NAMALWA (cell line): ENCODE results near the gene NIPBL.
A peak's percentile ranks its signal among the peaks of the same experiment; 100 is the strongest.
"Not testable (repeated sequence)": the region's sequence is repeated elsewhere in the genome, so short reads cannot be mapped to it uniquely, and the experiment has no call there.

Experiments used
- DNase-seq: peaks from one replicate; pipeline ENCODE4 v3.0.0-alpha.2; 2015; ENCODE audit warnings: low spot score

The NIPBL gene, protein sequence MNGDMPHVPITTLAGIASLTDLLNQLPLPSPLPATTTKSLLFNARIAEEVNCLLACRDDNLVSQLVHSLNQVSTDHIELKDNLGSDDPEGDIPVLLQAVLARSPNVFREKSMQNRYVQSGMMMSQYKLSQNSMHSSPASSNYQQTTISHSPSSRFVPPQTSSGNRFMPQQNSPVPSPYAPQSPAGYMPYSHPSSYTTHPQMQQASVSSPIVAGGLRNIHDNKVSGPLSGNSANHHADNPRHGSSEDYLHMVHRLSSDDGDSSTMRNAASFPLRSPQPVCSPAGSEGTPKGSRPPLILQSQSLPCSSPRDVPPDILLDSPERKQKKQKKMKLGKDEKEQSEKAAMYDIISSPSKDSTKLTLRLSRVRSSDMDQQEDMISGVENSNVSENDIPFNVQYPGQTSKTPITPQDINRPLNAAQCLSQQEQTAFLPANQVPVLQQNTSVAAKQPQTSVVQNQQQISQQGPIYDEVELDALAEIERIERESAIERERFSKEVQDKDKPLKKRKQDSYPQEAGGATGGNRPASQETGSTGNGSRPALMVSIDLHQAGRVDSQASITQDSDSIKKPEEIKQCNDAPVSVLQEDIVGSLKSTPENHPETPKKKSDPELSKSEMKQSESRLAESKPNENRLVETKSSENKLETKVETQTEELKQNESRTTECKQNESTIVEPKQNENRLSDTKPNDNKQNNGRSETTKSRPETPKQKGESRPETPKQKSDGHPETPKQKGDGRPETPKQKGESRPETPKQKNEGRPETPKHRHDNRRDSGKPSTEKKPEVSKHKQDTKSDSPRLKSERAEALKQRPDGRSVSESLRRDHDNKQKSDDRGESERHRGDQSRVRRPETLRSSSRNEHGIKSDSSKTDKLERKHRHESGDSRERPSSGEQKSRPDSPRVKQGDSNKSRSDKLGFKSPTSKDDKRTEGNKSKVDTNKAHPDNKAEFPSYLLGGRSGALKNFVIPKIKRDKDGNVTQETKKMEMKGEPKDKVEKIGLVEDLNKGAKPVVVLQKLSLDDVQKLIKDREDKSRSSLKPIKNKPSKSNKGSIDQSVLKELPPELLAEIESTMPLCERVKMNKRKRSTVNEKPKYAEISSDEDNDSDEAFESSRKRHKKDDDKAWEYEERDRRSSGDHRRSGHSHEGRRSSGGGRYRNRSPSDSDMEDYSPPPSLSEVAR (N-terminal part only)

DNA sequence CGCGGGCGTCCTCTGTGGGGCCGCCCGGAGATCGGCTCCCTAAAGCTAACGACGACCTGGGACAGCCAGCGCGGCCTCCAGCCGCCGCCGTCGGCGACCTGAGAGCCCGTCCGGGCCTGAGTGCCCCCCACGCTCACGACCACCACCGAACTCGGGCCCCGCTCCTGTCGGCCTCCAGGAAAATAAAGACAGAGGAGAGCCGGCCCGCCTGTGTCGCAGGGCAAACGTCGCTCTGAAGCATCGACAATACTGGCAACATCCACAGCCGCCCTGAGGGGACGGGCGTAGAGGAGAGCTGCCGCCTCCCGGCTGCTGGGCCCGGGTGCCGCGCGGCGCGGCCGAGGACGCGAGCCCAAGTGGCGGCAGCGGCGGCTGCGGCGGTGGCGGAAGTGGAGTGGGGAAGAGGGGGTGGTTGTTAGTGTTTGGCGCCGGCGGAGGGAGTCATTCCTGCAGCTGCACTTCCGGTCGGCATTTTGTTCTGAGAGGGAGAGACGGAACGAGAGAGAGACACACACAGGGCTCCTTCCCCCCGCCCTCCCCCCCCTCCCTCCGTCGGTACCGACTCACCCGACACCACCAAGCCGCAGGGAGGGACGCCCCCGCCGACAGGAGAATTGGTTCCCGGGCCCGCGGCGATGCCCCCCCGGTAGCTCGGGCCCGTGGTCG lies at the start of gene NIPBL:
NIPBL (plus strand) TSS at position 471 of the 666 bp plus-strand sequence. CDS start 76,928 bp downstream, outside the sequence.
- peak; percentile 96 for DNase-seq

DNA sequence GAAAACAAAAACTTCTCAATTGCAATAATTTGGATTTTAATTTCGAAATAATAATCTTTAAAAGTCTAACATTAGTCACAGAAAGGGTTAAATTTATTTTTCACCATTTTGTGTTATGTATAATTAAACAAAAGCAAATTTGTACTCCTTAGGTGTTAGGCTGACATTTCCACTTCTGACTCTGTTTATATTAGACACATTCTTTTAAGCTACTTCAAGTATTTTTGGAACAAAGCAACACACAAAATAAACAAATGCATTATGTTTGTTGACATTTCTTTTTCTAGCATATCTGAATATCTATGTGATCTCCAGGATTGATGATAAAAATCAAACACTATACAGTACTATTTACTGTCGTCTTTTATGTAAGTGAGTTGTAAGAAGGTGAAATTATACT lies 44.3 kb upstream of the NIPBL start:
- DNase-seq: no peak

DNA sequence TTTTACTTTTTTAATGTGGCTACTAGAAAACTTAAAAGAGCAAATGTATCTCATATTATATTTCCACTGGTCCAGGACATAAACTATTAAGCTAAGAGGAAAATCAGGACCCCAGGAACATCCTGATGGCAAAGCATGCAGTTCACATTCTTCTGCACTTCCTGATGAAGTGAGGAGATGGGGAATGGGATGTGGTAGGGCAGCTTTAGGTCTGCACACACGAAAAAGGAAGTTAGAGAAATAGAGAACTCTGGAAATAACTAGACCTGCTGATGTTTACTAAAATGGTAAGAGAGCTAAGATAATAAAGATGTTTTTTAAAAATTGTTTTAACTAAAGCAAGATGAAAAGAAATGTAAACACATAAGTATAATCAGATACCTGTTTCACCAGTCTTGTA lies 39.7 kb upstream of the NIPBL start:
- DNase-seq: no peak

DNA sequence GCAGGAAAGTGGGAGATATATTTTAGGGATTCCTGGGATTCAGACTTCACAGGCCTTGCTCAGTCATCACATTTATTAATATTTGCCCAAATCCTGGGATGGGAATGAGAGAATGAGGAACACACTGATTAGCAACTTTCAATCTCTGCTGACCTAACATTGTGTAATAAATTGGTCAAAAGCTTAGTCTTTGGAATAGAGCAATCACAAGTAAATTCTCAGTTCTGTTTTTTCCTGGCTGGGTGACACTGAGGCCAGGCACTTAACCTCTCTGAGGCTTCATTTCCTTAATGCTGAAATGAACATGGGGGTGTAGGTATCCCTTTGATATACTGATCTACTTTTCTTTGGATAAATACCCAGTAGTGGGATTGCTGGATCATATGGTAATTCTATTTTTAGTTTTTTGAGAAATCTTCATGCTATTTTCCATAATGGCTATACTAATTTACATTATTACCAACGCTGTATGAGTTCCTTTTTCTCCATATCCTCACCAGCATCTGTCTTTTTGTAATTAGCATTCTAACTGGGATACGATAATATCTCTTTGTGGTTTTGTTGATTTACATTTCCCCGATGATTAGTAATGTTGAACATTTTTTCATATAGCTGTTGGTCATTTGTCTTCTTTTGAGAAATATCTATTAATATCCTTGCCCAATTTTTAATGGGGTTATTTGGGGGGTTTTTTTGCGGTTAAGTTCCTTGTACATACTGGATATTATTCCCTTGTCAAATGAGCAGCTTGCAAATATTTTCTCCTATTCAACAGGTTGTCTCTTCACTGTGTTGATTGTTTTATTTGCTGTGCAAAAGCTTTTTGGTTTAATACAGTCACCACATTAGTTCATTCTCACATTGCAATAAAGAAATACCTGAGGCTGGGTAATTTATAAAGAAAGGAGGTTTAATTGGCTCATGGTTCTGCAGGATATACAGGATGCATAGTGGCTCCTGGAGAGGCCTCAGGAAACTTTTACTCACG lies 36.8 kb upstream of the NIPBL start:
- no peak for DNase-seq

DNA sequence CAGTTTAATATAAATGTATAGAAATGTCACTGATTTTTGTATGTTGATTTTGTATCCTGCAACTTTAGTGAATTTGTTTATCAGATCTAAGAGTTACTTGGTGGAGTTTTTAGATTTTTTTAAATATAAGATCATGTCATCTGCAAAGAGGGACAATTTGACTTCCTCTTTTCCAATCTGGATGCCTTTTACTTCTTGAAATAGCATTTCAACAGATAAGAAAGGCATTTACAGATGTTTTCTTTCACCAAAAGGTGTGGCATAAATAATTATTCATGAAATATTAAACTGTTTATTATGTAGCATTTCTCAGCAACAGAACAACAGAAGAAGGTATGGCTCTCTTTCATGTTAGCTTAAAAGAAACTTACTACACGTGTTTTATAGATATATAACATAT lies 34.9 kb upstream of the NIPBL start:
- no peak for DNase-seq

DNA sequence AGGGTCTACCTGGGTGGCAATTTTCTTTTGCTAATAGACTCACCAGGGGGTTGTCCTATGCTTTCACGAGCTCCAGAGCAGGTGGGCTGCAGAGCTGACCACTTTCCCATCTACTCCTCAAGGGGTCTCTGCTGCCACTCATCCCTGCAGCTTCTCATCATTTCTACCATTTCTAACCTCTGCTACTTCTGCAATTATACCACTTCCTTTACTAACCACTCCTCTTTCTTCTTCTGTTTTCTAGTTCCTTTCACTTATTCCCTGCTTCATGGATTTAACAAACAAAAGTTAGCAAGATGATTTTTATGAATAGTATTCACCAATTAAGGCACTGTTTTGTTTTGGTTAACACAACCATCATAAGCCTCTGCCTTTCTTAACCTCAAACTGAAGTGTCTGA lies 34.5 kb upstream of the NIPBL start:
- no peak for DNase-seq

DNA sequence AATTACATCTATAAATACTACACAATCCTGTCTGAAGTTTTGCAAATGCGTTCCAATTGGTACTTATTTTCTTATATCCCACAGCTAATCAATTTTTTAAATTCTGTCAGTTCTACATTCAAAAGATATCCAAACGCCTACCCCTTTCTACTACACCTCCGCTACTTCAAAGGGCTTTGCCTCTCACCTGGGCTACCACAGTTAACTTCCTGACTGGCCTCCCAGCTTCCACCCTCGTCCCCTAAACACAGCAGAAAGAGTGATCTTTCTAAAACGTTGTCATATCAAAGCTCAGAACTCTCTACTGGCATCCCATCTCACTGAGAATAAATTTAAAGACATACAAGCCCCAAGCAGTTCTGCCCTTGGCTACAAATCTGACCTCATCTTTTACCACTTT lies 32.3 kb upstream of the NIPBL start:
- no peak for DNase-seq

DNA sequence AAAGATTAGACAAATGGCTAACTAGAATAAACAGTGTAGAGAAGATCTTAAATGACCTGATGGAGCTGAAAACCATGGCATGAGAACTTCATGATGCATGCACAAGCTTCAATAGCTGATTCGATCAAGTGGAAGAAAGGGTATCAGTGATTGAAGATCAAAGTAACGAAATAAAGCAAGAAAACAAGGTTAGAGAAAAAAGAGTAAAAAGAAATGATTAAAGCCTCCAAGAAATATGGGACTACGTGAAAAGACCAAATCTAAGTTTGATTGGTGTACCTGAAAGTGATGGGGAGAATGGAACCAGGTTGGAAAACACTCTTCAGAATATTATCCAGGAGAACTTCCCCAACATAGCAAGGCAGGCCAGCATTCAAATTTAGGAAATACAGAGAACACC lies 28.0 kb upstream of the NIPBL start:
- DNase-seq: not testable (repeated sequence)

DNA sequence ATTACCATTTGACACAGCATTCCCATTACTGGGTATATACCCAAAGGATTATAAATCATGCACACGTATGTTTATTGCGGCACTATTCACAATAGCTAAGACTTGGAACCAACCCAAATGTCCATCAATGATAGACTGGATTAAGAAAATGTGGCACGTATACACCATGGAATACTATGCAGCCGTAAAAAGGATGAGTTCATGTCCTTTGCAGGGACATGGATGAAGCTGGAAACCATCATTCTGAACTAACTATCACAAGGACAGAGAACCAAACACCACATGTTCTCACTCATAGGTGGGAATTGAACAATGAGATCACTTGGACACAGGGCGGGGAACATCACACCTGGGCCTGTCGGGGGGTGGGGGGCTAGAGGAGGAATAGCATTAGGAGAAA lies 23.7 kb upstream of the NIPBL start:
- DNase-seq: not testable (repeated sequence)

DNA sequence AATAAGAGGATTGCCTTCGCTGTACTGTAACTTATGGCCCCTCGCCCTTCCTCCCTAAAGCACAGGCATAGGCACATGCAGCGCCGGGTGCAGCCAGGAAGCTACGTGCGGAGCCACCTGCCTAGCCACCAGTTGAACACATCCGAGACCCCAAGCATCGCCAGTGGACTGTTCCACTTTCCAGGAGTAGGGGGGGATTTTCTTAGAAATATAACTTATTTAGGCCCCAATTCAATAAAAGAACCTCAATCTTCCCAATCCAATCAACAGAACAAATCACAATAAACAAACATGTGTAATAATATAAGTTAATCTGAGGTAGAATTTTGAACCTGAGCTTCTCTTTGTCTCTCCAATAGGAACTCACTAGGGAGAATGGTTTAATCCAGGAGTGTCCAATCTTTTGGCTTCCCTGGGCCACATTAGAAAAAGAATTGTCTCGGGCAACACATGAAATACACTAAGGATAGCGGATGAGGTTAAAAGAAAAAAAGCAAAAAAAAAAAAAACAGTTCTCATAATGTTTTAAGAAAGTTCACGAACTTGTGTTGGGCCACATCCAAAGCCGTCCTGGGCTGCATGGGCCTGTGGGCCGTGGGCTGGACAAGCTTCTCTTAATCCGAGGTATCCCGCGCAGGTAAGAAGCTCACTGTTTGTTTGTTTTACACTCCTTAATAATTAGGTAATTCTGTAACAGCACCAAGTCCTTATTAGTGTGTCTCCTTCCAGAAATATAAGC lies 22.0 kb upstream of the NIPBL start:
- no peak for DNase-seq

DNA sequence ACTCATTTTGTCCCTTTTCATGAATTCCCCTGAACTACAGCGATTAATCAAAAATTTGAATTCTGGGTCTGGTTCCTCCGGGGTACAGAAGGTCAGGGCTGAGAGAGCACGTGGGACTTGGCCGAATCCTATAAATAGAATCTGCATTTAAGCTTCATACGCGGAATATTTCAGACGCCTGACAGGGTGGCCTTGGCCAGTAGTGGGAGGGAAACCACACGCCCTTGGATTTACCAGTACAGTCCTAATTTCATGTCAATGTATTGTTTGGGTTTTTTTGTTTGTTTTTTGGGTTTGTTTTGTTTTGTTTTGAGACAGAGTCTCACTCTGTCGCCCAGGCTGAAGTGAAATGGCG lies 21.5 kb upstream of the NIPBL start:
- DNase-seq: no peak

DNA sequence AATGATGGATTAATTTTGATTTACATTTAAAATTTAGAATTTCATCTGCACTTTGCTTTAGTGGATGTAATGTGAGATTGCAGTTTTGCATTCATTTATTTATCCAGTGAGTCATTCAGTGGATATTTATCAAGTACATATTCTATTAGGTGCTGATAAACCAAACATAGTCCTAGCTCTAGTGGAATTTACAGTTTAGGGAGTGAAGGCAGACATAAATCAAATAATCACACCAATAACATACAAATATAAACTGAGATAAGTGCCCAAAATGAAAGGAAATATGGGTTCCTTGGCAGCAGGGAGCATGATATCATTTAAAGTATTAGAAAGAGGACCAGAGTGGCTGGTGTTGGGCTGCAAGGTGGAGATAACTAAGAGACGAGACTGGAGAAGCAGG lies 14.7 kb upstream of the NIPBL start:
- no peak for DNase-seq

DNA sequence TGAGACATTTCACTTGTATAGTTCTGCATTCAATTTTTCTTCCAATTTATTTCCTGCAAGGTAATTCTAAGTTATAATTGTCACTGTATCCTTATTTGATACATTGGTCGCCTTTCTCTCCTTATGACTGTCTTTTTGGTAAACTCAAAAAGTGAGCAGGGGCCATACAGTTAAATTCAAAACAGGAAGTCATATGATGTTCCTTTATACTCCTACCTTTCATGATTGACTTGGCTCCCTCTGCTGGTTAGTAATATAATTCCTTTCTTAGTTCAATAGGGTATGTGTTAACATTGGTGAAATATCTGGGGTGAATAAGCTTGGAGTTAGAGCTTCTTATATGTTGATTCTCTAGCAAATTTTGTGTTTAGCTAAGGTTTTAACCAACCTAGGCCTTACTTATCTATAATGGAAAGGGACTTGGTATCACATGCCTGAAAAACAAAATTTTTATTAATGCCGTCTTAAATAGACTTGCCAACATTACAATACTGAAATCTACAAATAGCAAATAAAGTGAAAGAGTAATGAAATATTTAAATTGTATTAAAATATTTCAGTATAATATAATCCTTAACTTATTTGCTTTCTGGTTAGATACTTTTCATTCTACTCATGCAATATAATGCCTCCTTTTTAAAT lies 6.0 kb upstream of the NIPBL start:
- peak; percentile 92 for DNase-seq

DNA sequence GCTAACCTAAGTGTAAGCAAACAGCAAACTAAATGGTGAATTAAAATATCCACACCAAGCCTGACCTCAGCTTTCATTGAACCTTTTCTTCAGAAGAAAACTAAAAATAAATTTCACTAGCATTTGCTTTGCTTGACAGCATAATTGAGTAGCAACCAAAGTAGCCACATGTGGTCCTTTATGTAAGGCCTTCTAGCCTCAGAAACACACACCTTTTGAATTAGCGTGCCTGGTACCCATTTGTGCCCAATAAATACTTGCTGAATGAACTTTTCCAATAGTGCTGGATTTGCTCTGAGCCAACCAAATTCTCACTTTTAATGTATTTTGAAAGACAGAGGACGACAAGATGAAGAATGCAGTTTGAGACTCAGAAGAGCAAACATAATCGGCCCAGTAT lies 2.1 kb upstream of the NIPBL start:
- peak; percentile 56 for DNase-seq

DNA sequence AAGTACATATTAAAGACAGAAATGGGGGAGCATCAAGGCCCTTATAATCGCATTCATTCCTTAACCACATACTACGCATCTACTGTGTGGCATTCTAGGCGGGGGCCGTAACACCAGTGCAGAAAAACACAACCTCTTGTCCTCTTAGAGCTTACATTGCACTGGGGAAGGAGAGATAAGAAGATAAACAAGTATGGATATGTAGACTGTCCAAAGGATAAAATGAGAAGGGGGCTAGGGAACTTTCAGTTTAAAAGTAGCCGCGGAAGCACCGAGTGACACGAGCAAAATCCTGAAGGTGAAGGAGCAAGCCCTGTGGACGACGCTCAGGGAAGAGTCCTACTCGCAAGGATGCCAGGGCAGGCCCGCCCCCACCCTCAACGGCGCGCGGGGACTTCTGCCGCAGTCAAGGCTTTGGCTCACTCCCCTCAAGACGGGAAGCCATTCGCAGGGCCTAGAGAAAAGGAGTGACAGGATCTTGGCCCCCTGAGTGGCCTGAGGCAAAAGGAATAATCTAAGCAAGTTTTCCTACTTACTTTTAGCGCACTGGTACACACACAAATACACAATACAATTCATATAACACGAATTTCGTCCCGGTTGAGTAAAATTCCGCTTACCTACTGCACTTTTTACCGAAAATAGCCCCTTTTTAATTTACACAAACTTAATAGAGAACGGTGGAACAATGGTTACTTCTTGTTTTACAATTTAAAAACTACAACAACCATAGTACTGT lies 1.3 kb upstream of the NIPBL start:
- peak; percentile 69 for DNase-seq

DNA sequence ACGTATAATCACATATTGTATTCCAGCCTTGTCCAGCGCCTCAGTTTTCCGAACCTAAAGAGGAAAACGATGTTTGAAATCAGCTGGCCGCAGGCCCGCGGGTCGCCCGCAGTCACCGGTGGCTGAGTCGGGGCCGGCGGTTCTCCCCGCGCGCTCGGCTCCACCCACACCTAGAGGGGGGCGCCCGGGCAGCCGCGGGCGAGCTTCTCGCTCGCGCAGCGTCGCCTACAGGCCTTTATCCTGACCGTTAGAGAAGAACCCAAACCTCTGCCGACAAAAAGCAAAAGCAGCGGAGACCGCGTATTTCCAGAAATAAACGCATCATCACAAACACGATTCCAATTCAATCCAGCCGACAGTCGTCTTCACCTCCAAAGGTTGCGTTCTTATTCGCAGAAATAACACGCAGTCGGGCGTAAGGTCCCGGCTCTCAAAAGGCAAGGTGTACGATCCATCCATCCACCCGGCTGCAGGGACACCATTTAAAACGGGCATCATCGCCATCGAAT lies 725 bp upstream of the NIPBL start:
- DNase-seq: peak; percentile 89

DNA sequence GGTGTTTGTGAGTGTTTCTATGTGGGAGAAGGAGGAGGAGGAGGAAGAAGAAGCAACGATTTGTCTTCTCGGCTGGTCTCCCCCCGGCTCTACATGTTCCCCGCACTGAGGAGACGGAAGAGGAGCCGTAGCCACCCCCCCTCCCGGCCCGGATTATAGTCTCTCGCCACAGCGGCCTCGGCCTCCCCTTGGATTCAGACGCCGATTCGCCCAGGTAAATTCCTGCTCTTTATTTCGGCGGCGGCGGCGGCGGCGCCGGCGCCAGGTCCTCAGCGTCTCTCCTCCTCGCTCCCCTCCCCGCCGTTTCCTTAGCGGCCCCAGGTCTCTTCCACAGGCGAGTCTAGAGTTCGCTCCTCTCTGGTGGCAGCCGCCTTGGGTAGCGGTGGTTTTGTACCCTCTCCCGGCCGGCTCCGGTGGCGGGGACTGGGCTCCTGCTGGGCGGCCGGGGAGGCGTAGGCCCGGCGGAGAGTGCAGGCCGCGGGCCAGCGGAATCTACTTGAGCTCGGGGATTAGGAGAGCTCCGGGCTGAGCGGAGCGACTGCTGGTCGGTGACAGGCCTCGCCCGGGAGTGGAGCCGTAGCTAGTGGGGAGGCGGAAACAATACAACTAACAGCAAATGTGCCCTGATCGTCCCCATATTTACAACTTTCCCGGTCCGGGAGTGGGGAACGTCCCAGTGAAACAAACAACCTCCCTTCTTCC lies 547 bp downstream of the NIPBL start:
- DNase-seq: peak; percentile 73
